ENCODE data around the gene VMP1.

Gene VMP1

GRCh38 chr17:59853168-59853918 is 145.9 kb downstream of the VMP1 start:
- peak; percentile 75 for TF ChIP-seq CTCF (conservative IDR thresholded peaks at IDR 0.05)
- TF ChIP-seq ZFX (IDR thresholded peaks at IDR 0.05) = no peak
- peak overlapping the region; percentile 69 for H3K27ac ChIP-seq

DNA sequence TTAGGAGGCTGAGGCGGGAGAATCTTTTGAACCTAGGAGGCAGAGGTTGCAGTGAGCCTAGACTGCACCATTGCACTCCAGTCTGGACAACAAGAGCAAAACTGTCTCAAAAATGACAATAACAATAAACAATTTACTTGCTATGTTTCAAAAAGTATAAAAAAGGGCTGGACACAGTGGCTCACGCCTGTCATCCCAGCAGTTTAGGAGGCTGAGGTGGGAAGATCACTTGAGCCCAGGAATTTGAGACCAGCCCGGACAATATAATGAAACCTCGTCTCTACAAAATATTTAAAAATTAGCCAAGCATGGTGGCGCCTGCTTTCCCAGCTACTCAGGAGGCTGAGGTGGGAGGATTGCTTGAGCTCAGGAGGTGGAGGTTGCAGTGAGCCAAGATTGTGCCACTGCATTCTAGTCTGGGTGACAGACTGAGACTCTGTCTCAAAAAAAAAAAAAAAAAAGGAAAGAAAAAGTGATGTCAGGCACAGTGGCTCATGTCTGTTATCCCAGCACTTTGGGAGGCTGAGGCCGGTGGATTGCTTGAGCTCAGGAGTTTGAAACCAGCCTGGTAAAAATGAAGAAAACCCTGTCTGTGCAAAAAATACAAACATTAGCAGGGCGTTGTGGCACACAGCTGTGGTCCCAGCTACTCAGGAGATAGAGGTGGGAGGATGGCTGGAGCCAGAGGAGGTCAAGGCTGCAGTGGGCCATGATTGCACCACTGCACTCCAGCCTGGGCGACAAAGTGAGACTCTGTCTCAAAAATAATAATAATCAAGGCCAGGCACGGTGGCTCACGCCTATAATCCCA is 146.7 kb downstream of the VMP1 start:
- peak overlapping the region; percentile 69 for H3K27ac ChIP-seq

GRCh38 chr17:59856859-59857794 is 149.7 kb downstream of the VMP1 start:
- TF ChIP-seq ZFX (IDR thresholded peaks at IDR 0.05) (no peak), CTCF (conservative IDR thresholded peaks at IDR 0.05) (no peak)
- no peak overlapping the region for H3K27ac ChIP-seq

- no peak overlapping the region for H3K27ac ChIP-seq
- no peak for TF ChIP-seq CTCF (conservative IDR thresholded peaks at IDR 0.05)
- no peak for TF ChIP-seq ZFX (IDR thresholded peaks at IDR 0.05)
Measured at GRCh38 chr17:59858167-59858816, 150.8 kb downstream of the VMP1 start.

DNA sequence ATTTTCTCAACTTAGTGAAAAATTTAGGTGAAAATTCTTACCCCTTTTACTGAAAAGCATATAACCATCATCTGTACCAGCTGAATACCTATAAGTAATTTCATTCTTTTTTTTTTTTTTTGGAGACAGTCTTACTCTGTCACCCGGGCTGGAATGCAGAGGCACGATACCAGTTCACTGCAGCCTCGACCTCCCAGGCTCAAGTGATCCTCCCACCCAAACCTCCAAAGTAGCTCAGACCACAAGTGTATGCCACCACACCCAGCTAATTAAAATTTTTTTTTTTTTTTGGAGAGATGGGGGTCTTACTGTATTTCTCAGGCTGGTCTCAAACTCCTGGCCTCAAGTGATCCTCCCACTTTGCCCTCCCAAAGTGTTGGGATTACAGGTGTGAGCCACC is 151.5 kb downstream of the VMP1 start:
- TF ChIP-seq CTCF (conservative IDR thresholded peaks at IDR 0.05) = no peak
- no peak for TF ChIP-seq ZFX (IDR thresholded peaks at IDR 0.05)
- no peak overlapping the region for H3K27ac ChIP-seq

- no peak overlapping the region for H3K27ac ChIP-seq
- no peak for TF ChIP-seq ZFX (IDR thresholded peaks at IDR 0.05)
- peak; percentile 58 for TF ChIP-seq CTCF (conservative IDR thresholded peaks at IDR 0.05)
Measured at GRCh38 chr17:59859444-59860025, 152.1 kb downstream of the VMP1 start.

DNA sequence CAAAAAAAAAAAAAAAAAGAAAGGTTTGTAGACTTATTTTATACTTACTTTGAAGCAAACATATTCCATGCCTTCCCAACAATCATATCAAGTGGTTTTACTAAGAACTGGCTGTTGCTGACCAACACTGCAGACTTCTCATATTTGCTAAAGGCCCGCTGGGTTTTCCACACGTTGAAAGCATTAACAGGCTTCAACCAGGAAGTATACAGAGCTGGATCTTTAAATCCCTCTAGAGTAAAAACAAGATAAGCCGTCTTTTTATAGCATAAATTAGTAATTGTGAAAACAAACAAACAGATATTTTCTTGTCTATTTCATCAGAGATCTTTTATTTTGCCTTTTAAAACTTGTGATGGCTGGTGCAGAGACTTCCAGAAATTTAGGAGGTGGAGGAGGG is 156.2 kb downstream of the VMP1 start:
- TF ChIP-seq ZFX (IDR thresholded peaks at IDR 0.05) = no peak
- no peak for TF ChIP-seq CTCF (conservative IDR thresholded peaks at IDR 0.05)
- peak overlapping the region; percentile 55 for H3K27ac ChIP-seq
